Testis (tissue), 2 donors: ENCODE results near the gene AMN.

ENCODE experiments used
- CTCF ChIP-seq, 3 experiments: fragments of 450-650 bp in 2 of 3; fragments of 200-600 bp in 1 of 3; sonication (generic) in 1 of 3; IDR thresholded peaks; one replicate each; pipeline ENCODE4 v1.5.1; 2016 to 2019; ENCODE audit warnings: antibody characterized with exemption in 3 of 3, mild to moderate bottlenecking in 2 of 3, moderate library complexity in 1 of 3
- POLR2A ChIP-seq: fragments of 450-650 bp; IDR thresholded peaks from one replicate; pipeline ENCODE4 v1.6.1; 2017; ENCODE audit warnings: antibody characterized with exemption, mild to moderate bottlenecking, moderate library complexity

- TF ChIP-seq POLR2A: no peak
- no peak for TF ChIP-seq CTCF (IDR thresholded peaks at IDR 0.05)
Observed at GRCh38 chr14:102980409-102980810, 57.9 kb downstream of the AMN start.
